Measurements from ENCODE around the gene IGFBPL1.

DNA sequence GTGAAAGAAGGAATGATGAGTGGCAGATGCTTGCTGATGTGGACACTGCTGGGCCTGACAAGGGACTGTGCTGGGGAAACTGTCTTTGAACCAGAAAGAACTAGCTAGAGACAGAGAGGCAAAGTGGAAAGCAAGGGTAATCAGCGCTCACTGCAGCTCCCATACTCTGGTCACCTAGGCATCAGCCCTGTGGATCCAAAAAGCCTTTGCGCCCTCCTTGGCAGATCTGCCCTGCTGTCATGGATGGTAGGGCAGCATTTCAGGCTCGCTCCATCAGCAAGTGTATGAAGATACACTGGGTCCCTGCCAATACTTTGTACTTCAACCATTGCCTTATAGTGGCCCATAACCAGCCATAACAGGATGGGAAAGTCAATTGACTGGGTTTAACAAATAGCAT lies 38.4 kb downstream of the IGFBPL1 start:
- TF ChIP-seq, protein P1, sequence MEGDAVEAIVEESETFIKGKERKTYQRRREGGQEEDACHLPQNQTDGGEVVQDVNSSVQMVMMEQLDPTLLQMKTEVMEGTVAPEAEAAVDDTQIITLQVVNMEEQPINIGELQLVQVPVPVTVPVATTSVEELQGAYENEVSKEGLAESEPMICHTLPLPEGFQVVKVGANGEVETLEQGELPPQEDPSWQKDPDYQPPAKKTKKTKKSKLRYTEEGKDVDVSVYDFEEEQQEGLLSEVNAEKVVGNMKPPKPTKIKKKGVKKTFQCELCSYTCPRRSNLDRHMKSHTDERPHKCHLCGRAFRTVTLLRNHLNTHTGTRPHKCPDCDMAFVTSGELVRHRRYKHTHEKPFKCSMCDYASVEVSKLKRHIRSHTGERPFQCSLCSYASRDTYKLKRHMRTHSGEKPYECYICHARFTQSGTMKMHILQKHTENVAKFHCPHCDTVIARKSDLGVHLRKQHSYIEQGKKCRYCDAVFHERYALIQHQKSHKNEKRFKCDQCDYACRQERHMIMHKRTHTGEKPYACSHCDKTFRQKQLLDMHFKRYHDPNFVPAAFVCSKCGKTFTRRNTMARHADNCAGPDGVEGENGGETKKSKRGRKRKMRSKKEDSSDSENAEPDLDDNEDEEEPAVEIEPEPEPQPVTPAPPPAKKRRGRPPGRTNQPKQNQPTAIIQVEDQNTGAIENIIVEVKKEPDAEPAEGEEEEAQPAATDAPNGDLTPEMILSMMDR (IDR thresholded peaks at IDR 0.05) = no peak
- TF ChIP-seq POLR2A (IDR thresholded peaks at IDR 0.05) = no peak
